ENCODE data around the gene FRMD8. TPM values are rescaled to one million over a fixed set of nuclear protein-coding genes. Genes with fewer than 3 reads are reported as not detected.

The FRMD8 gene
- total and polyA plus RNA-seq, 8 donors = 15.0 to 28.9 (median 17.3) TPM

GRCh38 chr11:65438257-65439151, 52.1 kb downstream of the FRMD8 start:
- 84 to 88% methylated on average over 9 of the region's 9 CpGs for WGBS, 2 donors
- Histone ChIP-seq H3K4me3 (peak overlapping the region in 1 of 4 donors; percentile 6), H3K27ac (peak overlapping the region in 1 of 4 donors; percentile 39), H3K36me3 (peaks cover under 1 to 72% (median 30%) of the 10 kb centered on the region in 3 donors), H3K9me3 (no peaks in the 10 kb centered on the region), H3K27me3 (no peaks in the 10 kb centered on the region), H3K4me1 (peaks cover 24 to 44% (median 39%) of the 10 kb centered on the region in 3 donors)
- FAIRE-seq (no peak), ATAC-seq (no peak), DNase-seq (no peak)
- no peak for TF ChIP-seq CTCF (IDR thresholded peaks at IDR 0.05)
- intact Hi-C loops (cut with DNase I) = no loop called here

- intact Hi-C loops (cut with DNase I) = no loop called here
- no peaks in the 10 kb centered on the region for H3K27me3 ChIP-seq
- 82 to 93% methylated on average over 7 of the region's 7 CpGs for WGBS, 2 donors
- H3K27ac ChIP-seq = peak overlapping the region in 2 of 4 donors; percentile 1 to 39
- no peak overlapping the region for H3K4me3 ChIP-seq
- peaks cover 23 to 33% (median 32%) of the 10 kb centered on the region in 3 donors for H3K4me1 ChIP-seq
- TF ChIP-seq CTCF (IDR thresholded peaks at IDR 0.05) = no peak
- DNase-seq = peak in 1 of 6 donors; percentile 21
- FAIRE-seq = no peak
- H3K9me3 ChIP-seq = no peaks in the 10 kb centered on the region
- peaks cover 3 to 73% (median 36%) of the 10 kb centered on the region in 3 donors for H3K36me3 ChIP-seq
- no peak for ATAC-seq
These were observed 53.1 kb downstream of the FRMD8 start for GRCh38 chr11:65439331-65440181.

- FAIRE-seq = no peak
- Histone ChIP-seq H3K9me3 (no peaks in the 10 kb centered on the region), H3K4me1 (peaks cover 12 to 33% (median 23%) of the 10 kb centered on the region in 3 donors), H3K36me3 (peaks cover 3 to 66% (median 39%) of the 10 kb centered on the region in 3 donors), H3K27ac (peak overlapping the region in 1 of 4 donors; percentile 39), H3K27me3 (no peaks in the 10 kb centered on the region), H3K4me3 (no peak overlapping the region)
- 77 to 84% methylated on average over 8 of the region's 8 CpGs for WGBS, 2 donors
- intact Hi-C loops (cut with DNase I) = no loop called here
- ATAC-seq = peak in 1 of 4 donors; percentile 3
- no peak for TF ChIP-seq CTCF (IDR thresholded peaks at IDR 0.05)
- DNase-seq = peak in 1 of 6 donors; percentile 21
These were observed 54.5 kb downstream of the FRMD8 start for GRCh38 chr11:65440831-65441499.

- Histone ChIP-seq H3K9me3 (no peaks in the 10 kb centered on the region), H3K4me1 (peaks cover 12 to 25% (median 14%) of the 10 kb centered on the region in 3 donors), H3K27ac (peak overlapping the region in 2 of 4 donors; percentile 23 to 28), H3K36me3 (peaks cover 3 to 50% (median 30%) of the 10 kb centered on the region in 3 donors), H3K4me3 (no peak overlapping the region), H3K27me3 (no peaks in the 10 kb centered on the region)
- WGBS, 2 donors = 73 to 84% methylated on average over 9 of the region's 9 CpGs
- no peak for TF ChIP-seq CTCF (IDR thresholded peaks at IDR 0.05)
- no peak for ATAC-seq
- FAIRE-seq = no peak
- intact Hi-C loops (cut with DNase I) = no loop called here
- DNase-seq = peak in 1 of 6 donors; percentile 52
These were observed 56.5 kb downstream of the FRMD8 start for GRCh38 chr11:65442842-65443331.

Data from pancreas (tissue), 10 donors.